ENCODE data around the gene DYNC1LI2. TPM values are rescaled to one million over a fixed set of nuclear protein-coding genes. Genes with fewer than 3 reads are reported as not detected.

The DYNC1LI2 gene
- total RNA-seq, 1 experiment from 2014 or later = 92.8 TPM

DNA sequence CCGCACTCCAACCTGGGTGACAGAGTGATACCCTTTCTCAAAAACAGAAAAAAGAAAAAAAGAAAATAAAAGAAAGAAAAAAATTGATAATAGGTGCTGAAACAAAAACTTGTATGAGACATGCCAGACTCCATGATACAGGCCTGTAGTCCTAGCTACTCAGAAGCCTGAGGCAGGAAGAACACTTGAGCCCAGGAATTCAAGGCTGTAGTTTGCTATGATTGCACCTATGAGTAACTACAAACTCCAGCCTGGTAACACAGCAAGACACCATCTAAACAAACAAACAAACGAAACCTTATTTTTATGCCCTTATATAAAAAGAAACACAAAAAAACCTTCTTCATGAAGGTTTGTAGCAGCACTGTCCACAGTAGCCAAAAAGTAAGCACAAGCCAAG is 49.9 kb downstream of the DYNC1LI2 start:
- Histone ChIP-seq H3K4me1 (ENCODE audit: control insufficient read depth in 1 of 2, insufficient read depth in 2 of 2, low read length in 2 of 2) (peaks cover 3 to 7% of the 10 kb centered on the region in 2 experiments; a peak in 2 of 4 replicates), H4K20me1 (ENCODE audit: insufficient read depth) (no peaks in the 10 kb centered on the region), H3K27ac (ENCODE audit: low read depth, low read length) (no peak overlapping the region), H3K4me2 (ENCODE audit: low read length) (no peak overlapping the region), H3K9ac (ENCODE audit: low read length) (no peak overlapping the region), H3K9me2 (ENCODE audit: insufficient read depth) (no peaks in the 10 kb centered on the region), H2AFZ (ENCODE audit: low read depth, low read length, poor library complexity, severe bottlenecking) (no peak overlapping the region), H3K79me2 (ENCODE audit: insufficient read depth, low read length) (no peaks in the 10 kb centered on the region), H3K27me3 (ENCODE audit: insufficient read depth, low read length) (no peaks in the 10 kb centered on the region), H3K36me3 (ENCODE audit: control insufficient read depth in 1 of 2, insufficient read depth in 2 of 2, low read length in 2 of 2) (no peaks in the 10 kb centered on the region), H3K4me3 (replicated peaks in 1 of 2; ENCODE audit: low read depth in 1 of 2, low read length in 2 of 2) (no peak overlapping the region), H3K9me3 (ENCODE audit: control insufficient read depth in 1 of 2, insufficient read depth in 1 of 2, low read depth in 1 of 2, low read length in 2 of 2) (no peaks in the 10 kb centered on the region)
- no peak for ATAC-seq
- CTCF ChIA-PET = interaction anchor here (1.8 kb wide), 1 partner anchor 51 kb away, joined by 6 read pairs; no protein-coding TSS in a partner anchor
- TF ChIP-seq, protein P1, sequence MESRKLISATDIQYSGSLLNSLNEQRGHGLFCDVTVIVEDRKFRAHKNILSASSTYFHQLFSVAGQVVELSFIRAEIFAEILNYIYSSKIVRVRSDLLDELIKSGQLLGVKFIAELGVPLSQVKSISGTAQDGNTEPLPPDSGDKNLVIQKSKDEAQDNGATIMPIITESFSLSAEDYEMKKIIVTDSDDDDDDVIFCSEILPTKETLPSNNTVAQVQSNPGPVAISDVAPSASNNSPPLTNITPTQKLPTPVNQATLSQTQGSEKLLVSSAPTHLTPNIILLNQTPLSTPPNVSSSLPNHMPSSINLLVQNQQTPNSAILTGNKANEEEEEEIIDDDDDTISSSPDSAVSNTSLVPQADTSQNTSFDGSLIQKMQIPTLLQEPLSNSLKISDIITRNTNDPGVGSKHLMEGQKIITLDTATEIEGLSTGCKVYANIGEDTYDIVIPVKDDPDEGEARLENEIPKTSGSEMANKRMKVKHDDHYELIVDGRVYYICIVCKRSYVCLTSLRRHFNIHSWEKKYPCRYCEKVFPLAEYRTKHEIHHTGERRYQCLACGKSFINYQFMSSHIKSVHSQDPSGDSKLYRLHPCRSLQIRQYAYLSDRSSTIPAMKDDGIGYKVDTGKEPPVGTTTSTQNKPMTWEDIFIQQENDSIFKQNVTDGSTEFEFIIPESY (IDR thresholded peaks at IDR 0.05; ENCODE audit: extremely low read depth, insufficient replicate concordance, low read length) = no peak
- TF ChIP-seq, protein P2, sequence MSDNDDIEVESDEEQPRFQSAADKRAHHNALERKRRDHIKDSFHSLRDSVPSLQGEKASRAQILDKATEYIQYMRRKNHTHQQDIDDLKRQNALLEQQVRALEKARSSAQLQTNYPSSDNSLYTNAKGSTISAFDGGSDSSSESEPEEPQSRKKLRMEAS (IDR thresholded peaks at IDR 0.05) = no peak
- no peak for TF ChIP-seq JUND (IDR thresholded peaks at IDR 0.05)
- no peak for TF ChIP-seq RAD21 (IDR thresholded peaks at IDR 0.05; ENCODE audit: low read depth)
- no peak for TF ChIP-seq SP1 (IDR thresholded peaks at IDR 0.05; ENCODE audit: low read depth)
- TF ChIP-seq POLR2AphosphoS5 (IDR thresholded peaks at IDR 0.05; ENCODE audit: low read depth, low read length) = no peak
- TF ChIP-seq ZFX (IDR thresholded peaks at IDR 0.05) = no peak
- TF ChIP-seq, protein P3, sequence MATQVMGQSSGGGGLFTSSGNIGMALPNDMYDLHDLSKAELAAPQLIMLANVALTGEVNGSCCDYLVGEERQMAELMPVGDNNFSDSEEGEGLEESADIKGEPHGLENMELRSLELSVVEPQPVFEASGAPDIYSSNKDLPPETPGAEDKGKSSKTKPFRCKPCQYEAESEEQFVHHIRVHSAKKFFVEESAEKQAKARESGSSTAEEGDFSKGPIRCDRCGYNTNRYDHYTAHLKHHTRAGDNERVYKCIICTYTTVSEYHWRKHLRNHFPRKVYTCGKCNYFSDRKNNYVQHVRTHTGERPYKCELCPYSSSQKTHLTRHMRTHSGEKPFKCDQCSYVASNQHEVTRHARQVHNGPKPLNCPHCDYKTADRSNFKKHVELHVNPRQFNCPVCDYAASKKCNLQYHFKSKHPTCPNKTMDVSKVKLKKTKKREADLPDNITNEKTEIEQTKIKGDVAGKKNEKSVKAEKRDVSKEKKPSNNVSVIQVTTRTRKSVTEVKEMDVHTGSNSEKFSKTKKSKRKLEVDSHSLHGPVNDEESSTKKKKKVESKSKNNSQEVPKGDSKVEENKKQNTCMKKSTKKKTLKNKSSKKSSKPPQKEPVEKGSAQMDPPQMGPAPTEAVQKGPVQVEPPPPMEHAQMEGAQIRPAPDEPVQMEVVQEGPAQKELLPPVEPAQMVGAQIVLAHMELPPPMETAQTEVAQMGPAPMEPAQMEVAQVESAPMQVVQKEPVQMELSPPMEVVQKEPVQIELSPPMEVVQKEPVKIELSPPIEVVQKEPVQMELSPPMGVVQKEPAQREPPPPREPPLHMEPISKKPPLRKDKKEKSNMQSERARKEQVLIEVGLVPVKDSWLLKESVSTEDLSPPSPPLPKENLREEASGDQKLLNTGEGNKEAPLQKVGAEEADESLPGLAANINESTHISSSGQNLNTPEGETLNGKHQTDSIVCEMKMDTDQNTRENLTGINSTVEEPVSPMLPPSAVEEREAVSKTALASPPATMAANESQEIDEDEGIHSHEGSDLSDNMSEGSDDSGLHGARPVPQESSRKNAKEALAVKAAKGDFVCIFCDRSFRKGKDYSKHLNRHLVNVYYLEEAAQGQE (IDR thresholded peaks at IDR 0.05; ENCODE audit: low read depth) = no peak
- no peak for TF ChIP-seq YY1 (IDR thresholded peaks at IDR 0.05; ENCODE audit: extremely low read depth, insufficient replicate concordance, low read depth, low read length)
- POLR2A ChIA-PET = no interaction called here
- no TSS peak for BruUV-seq (replicated peaks)
- DNase-seq (ENCODE audit: low read depth, low spot score) = no peak
- intact Hi-C loops (cut with micrococcal nuclease) = no loop called here
- RAD21 ChIA-PET (ENCODE audit: low non-redundant PET in 1 of 2, low total read pairs in 2 of 2, uncharacterized antibody in 2 of 2, unreplicated experiment in 2 of 2) = no interaction called here

Data from HCT116 (cell line).